GM18861 (cell line): Measurements from ENCODE around the gene ABCF2.

Experiments used
- ATAC-seq: cut with Tn5 transposase; IDR thresholded peaks from one replicate; pipeline ENCODE4 v1.9.1; 2021; ENCODE audit not compliant: unreplicated experiment

ABCF2 gene

GRCh38 chr7:151226875-151227782, at the start of gene ABCF2:
Gene ABCF2 (minus strand): TSS chr7:151227205. CDS start chr7:151226458, 747 bp downstream.
- peak; percentile 100 for ATAC-seq

GRCh38 chr7:151275813-151276577, 49.0 kb upstream of the ABCF2 start:
- ATAC-seq = no peak

GRCh38 chr7:151274936-151275812, 48.2 kb upstream of the ABCF2 start:
- no peak for ATAC-seq

- no peak for ATAC-seq
These were observed 47.4 kb upstream of the ABCF2 start for GRCh38 chr7:151274396-151274795.

GRCh38 chr7:151273651-151274390, 46.8 kb upstream of the ABCF2 start:
- no peak for ATAC-seq

- ATAC-seq = no peak
These were observed 45.9 kb upstream of the ABCF2 start for GRCh38 chr7:151272877-151273276.

GRCh38 chr7:151272405-151272804, 45.4 kb upstream of the ABCF2 start:
- no peak for ATAC-seq

- no peak for ATAC-seq
These were observed 44.8 kb upstream of the ABCF2 start for GRCh38 chr7:151271699-151272355.

GRCh38 chr7:151269511-151269910, 42.5 kb upstream of the ABCF2 start:
- no peak for ATAC-seq

- no peak for ATAC-seq
These were observed 38.4 kb upstream of the ABCF2 start for GRCh38 chr7:151265351-151265931.

- ATAC-seq = no peak
These were observed 37.6 kb upstream of the ABCF2 start for GRCh38 chr7:151264615-151265014.

- no peak for ATAC-seq
These were observed 34.5 kb upstream of the ABCF2 start for GRCh38 chr7:151261529-151261928.

GRCh38 chr7:151260883-151261282, 33.9 kb upstream of the ABCF2 start:
- ATAC-seq = no peak

GRCh38 chr7:151260471-151260870, 33.5 kb upstream of the ABCF2 start:
- no peak for ATAC-seq

- ATAC-seq = no peak
These were observed 31.0 kb upstream of the ABCF2 start for GRCh38 chr7:151257990-151258389.

- ATAC-seq = no peak
These were observed 29.5 kb upstream of the ABCF2 start for GRCh38 chr7:151256410-151257045.

GRCh38 chr7:151255390-151255789, 28.4 kb upstream of the ABCF2 start:
- ATAC-seq = no peak

- no peak for ATAC-seq
These were observed 27.8 kb upstream of the ABCF2 start for GRCh38 chr7:151254851-151255250.

- no peak for ATAC-seq
These were observed 27.3 kb upstream of the ABCF2 start for GRCh38 chr7:151254316-151254715.
